ENCODE data around the gene ATAD3C.
"Not testable (repeated sequence)": the region's sequence is repeated elsewhere in the genome, so short reads cannot be mapped to it uniquely, and the experiment has no call there.

The ATAD3C gene

GRCh38 chr1:1410238-1410637 is 39.3 kb upstream of the ATAD3C start:
- Histone ChIP-seq H3K27ac (ENCODE audit: low read depth, low read length) (peak overlapping the region; percentile 20), H3K79me1 (ENCODE audit: low read length) (peaks cover 13% of the 10 kb centered on the region), H3K79me2 (ENCODE audit: control insufficient read depth, insufficient read depth, low read length) (peaks cover 33% of the 10 kb centered on the region)
- not testable (repeated sequence) for H3K4me1 ChIP-seq (ENCODE audit: control insufficient read depth, low read depth, low read length); H4K5ac ChIP-seq (ENCODE audit: low read length); H3K36me3 ChIP-seq (ENCODE audit: control insufficient read depth, insufficient read depth, low read length); H4K8ac ChIP-seq (ENCODE audit: low read depth, low read length); H2BK5ac ChIP-seq (ENCODE audit: low read length); H3K27me3 ChIP-seq (ENCODE audit: insufficient read depth, low read length, poor library complexity); H2AK5ac ChIP-seq (ENCODE audit: low read length); H3K23ac ChIP-seq (ENCODE audit: low read length); H3K18ac ChIP-seq (ENCODE audit: low read length); H2BK15ac ChIP-seq (replicated peaks; ENCODE audit: low read depth); DNase-seq; H3K4me3 ChIP-seq (ENCODE audit: low read length); H2BK120ac ChIP-seq (ENCODE audit: low read depth, low read length); H3K4ac ChIP-seq (ENCODE audit: low read depth, low read length); H3K9ac ChIP-seq (ENCODE audit: low read length); H3K4me2 ChIP-seq (ENCODE audit: low read length); H3K56ac ChIP-seq (ENCODE audit: low read length)
- WGBS (ENCODE audit: extremely low coverage, insufficient coverage, low lambda C conversion rate), result no CpG with 5 or more reads among the region's 8 CpGs

- Histone ChIP-seq H2BK120ac (ENCODE audit: low read depth, low read length) (no peak overlapping the region), H3K56ac (ENCODE audit: low read length) (no peak overlapping the region), H3K4me1 (ENCODE audit: control insufficient read depth, low read depth, low read length) (peaks cover 5% of the 10 kb centered on the region), H3K79me2 (ENCODE audit: control insufficient read depth, insufficient read depth, low read length) (peaks cover 20% of the 10 kb centered on the region), H2BK5ac (ENCODE audit: low read length) (no peak overlapping the region), H4K8ac (ENCODE audit: low read depth, low read length) (no peak overlapping the region), H3K4ac (ENCODE audit: low read depth, low read length) (no peak overlapping the region), H2BK15ac (replicated peaks; ENCODE audit: low read depth) (no peak overlapping the region), H3K4me3 (ENCODE audit: low read length) (no peak overlapping the region), H3K23ac (ENCODE audit: low read length) (no peak overlapping the region), H3K27ac (ENCODE audit: low read depth, low read length) (no peak overlapping the region), H3K18ac (ENCODE audit: low read length) (no peak overlapping the region), H4K5ac (ENCODE audit: low read length) (no peak overlapping the region), H3K9ac (ENCODE audit: low read length) (no peak overlapping the region), H3K27me3 (ENCODE audit: insufficient read depth, low read length, poor library complexity) (no peaks in the 10 kb centered on the region), H3K4me2 (ENCODE audit: low read length) (no peak overlapping the region), H3K36me3 (ENCODE audit: control insufficient read depth, insufficient read depth, low read length) (no peaks in the 10 kb centered on the region), H3K79me1 (ENCODE audit: low read length) (peaks cover 4% of the 10 kb centered on the region), H2AK5ac (ENCODE audit: low read length) (no peak overlapping the region)
- no CpG with 5 or more reads among the region's 13 CpGs for WGBS (ENCODE audit: extremely low coverage, insufficient coverage, low lambda C conversion rate)
- no peak for DNase-seq
Observed at GRCh38 chr1:1411626-1412025, 37.9 kb upstream of the ATAD3C start.

- not testable (repeated sequence) for H3K79me1 ChIP-seq (ENCODE audit: low read length); H3K4ac ChIP-seq (ENCODE audit: low read depth, low read length); H3K23ac ChIP-seq (ENCODE audit: low read length); H2BK120ac ChIP-seq (ENCODE audit: low read depth, low read length); H4K8ac ChIP-seq (ENCODE audit: low read depth, low read length); H3K56ac ChIP-seq (ENCODE audit: low read length); H3K27me3 ChIP-seq (ENCODE audit: insufficient read depth, low read length, poor library complexity); H3K27ac ChIP-seq (ENCODE audit: low read depth, low read length); H3K9ac ChIP-seq (ENCODE audit: low read length); H2AK5ac ChIP-seq (ENCODE audit: low read length); H2BK5ac ChIP-seq (ENCODE audit: low read length); H4K5ac ChIP-seq (ENCODE audit: low read length); H3K4me1 ChIP-seq (ENCODE audit: control insufficient read depth, low read depth, low read length); H2BK15ac ChIP-seq (replicated peaks; ENCODE audit: low read depth); DNase-seq; H3K36me3 ChIP-seq (ENCODE audit: control insufficient read depth, insufficient read depth, low read length); H3K4me3 ChIP-seq (ENCODE audit: low read length); H3K4me2 ChIP-seq (ENCODE audit: low read length); H3K18ac ChIP-seq (ENCODE audit: low read length)
- no CpG with 5 or more reads among the region's 11 CpGs for WGBS (ENCODE audit: extremely low coverage, insufficient coverage, low lambda C conversion rate)
- peaks cover 16% of the 10 kb centered on the region for H3K79me2 ChIP-seq (ENCODE audit: control insufficient read depth, insufficient read depth, low read length)
Observed at GRCh38 chr1:1412311-1412902, 37.1 kb upstream of the ATAD3C start.

- no peaks in the 10 kb centered on the region for H3K27me3 ChIP-seq (ENCODE audit: insufficient read depth, low read length, poor library complexity)
- no peak overlapping the region for H2AK5ac ChIP-seq (ENCODE audit: low read length)
- H2BK120ac ChIP-seq (ENCODE audit: low read depth, low read length), result no peak overlapping the region
- no peak overlapping the region for H2BK5ac ChIP-seq (ENCODE audit: low read length)
- H3K4me3 ChIP-seq (ENCODE audit: low read length), result no peak overlapping the region
- DNase-seq, result no peak
- H3K79me2 ChIP-seq (ENCODE audit: control insufficient read depth, insufficient read depth, low read length), result no peaks in the 10 kb centered on the region
- no peak overlapping the region for H2BK15ac ChIP-seq (replicated peaks; ENCODE audit: low read depth)
- no peaks in the 10 kb centered on the region for H3K79me1 ChIP-seq (ENCODE audit: low read length)
- H3K56ac ChIP-seq (ENCODE audit: low read length), result peak overlapping the region; percentile 22
- WGBS (ENCODE audit: extremely low coverage, insufficient coverage, low lambda C conversion rate), result no CpG with 5 or more reads among the region's 13 CpGs
- no peak overlapping the region for H3K9ac ChIP-seq (ENCODE audit: low read length)
- H4K5ac ChIP-seq (ENCODE audit: low read length), result no peak overlapping the region
- no peak overlapping the region for H3K18ac ChIP-seq (ENCODE audit: low read length)
- H3K23ac ChIP-seq (ENCODE audit: low read length), result no peak overlapping the region
- H3K4me1 ChIP-seq (ENCODE audit: control insufficient read depth, low read depth, low read length), result no peaks in the 10 kb centered on the region
- H3K4ac ChIP-seq (ENCODE audit: low read depth, low read length), result no peak overlapping the region
- no peaks in the 10 kb centered on the region for H3K36me3 ChIP-seq (ENCODE audit: control insufficient read depth, insufficient read depth, low read length)
- no peak overlapping the region for H3K27ac ChIP-seq (ENCODE audit: low read depth, low read length)
- H3K4me2 ChIP-seq (ENCODE audit: low read length), result no peak overlapping the region
- no peak overlapping the region for H4K8ac ChIP-seq (ENCODE audit: low read depth, low read length)
Observed at GRCh38 chr1:1415751-1416150, 33.7 kb upstream of the ATAD3C start.

- H3K23ac ChIP-seq (ENCODE audit: low read length); H3K4me2 ChIP-seq (ENCODE audit: low read length); H2BK15ac ChIP-seq (replicated peaks; ENCODE audit: low read depth); H3K36me3 ChIP-seq (ENCODE audit: control insufficient read depth, insufficient read depth, low read length); H2BK5ac ChIP-seq (ENCODE audit: low read length); H4K5ac ChIP-seq (ENCODE audit: low read length); H3K4ac ChIP-seq (ENCODE audit: low read depth, low read length); H4K8ac ChIP-seq (ENCODE audit: low read depth, low read length); H3K79me1 ChIP-seq (ENCODE audit: low read length); H3K27me3 ChIP-seq (ENCODE audit: insufficient read depth, low read length, poor library complexity); H3K27ac ChIP-seq (ENCODE audit: low read depth, low read length); H2AK5ac ChIP-seq (ENCODE audit: low read length); H3K18ac ChIP-seq (ENCODE audit: low read length); H3K9ac ChIP-seq (ENCODE audit: low read length); H2BK120ac ChIP-seq (ENCODE audit: low read depth, low read length); H3K4me1 ChIP-seq (ENCODE audit: control insufficient read depth, low read depth, low read length); H3K79me2 ChIP-seq (ENCODE audit: control insufficient read depth, insufficient read depth, low read length); H3K4me3 ChIP-seq (ENCODE audit: low read length); H3K56ac ChIP-seq (ENCODE audit: low read length); DNase-seq: not testable (repeated sequence)
- WGBS (ENCODE audit: extremely low coverage, insufficient coverage, low lambda C conversion rate), result no CpG with 5 or more reads among the region's 5 CpGs
Observed at GRCh38 chr1:1417396-1417795, 32.1 kb upstream of the ATAD3C start.

GRCh38 chr1:1417825-1418463 is 31.5 kb upstream of the ATAD3C start:
- not testable (repeated sequence) for H3K79me1 ChIP-seq (ENCODE audit: low read length); DNase-seq; H3K18ac ChIP-seq (ENCODE audit: low read length); H3K36me3 ChIP-seq (ENCODE audit: control insufficient read depth, insufficient read depth, low read length); H2BK5ac ChIP-seq (ENCODE audit: low read length); H3K27ac ChIP-seq (ENCODE audit: low read depth, low read length); H3K4me1 ChIP-seq (ENCODE audit: control insufficient read depth, low read depth, low read length); H4K8ac ChIP-seq (ENCODE audit: low read depth, low read length); H3K79me2 ChIP-seq (ENCODE audit: control insufficient read depth, insufficient read depth, low read length); H3K4me3 ChIP-seq (ENCODE audit: low read length); H3K27me3 ChIP-seq (ENCODE audit: insufficient read depth, low read length, poor library complexity); H3K4me2 ChIP-seq (ENCODE audit: low read length); H3K9ac ChIP-seq (ENCODE audit: low read length); H4K5ac ChIP-seq (ENCODE audit: low read length); H3K4ac ChIP-seq (ENCODE audit: low read depth, low read length); H2BK15ac ChIP-seq (replicated peaks; ENCODE audit: low read depth); H2BK120ac ChIP-seq (ENCODE audit: low read depth, low read length); H3K23ac ChIP-seq (ENCODE audit: low read length); H2AK5ac ChIP-seq (ENCODE audit: low read length)
- H3K56ac ChIP-seq (ENCODE audit: low read length), result peak overlapping the region; percentile 56
- no CpG with 5 or more reads among the region's 25 CpGs for WGBS (ENCODE audit: extremely low coverage, insufficient coverage, low lambda C conversion rate)

All from mesendoderm (in vitro differentiated cells).